ENCODE data around the gene ACTL7A.
A peak's percentile ranks its signal among the peaks of the same experiment; 100 is the strongest.
"Not testable (repeated sequence)": the region's sequence is repeated elsewhere in the genome, so short reads cannot be mapped to it uniquely, and the experiment has no call there.

ACTL7A gene

GRCh38 chr9:108885643-108886348, 23.7 kb downstream of the ACTL7A start (continued):
- TF ChIP-seq ZNF132 (tag by site-specific recombination; IDR thresholded peaks at IDR 0.05; ENCODE audit: borderline replicate concordance) (no peak), SCRT2 (tag by site-specific recombination; IDR thresholded peaks at IDR 0.05) (peak; percentile 61; the same call in 1 of the 2 replicates), ZIC2 (tag by site-specific recombination; IDR thresholded peaks at IDR 0.05) (no peak), ZNF558 (tag by site-specific recombination; IDR thresholded peaks at IDR 0.05) (0 out of 2 replicates have a peak, but pooled peaks have one; percentile 16), ZNF169 (tag by site-specific recombination; IDR thresholded peaks at IDR 0.05) (no peak), ZNF768 (tag by site-specific recombination; IDR thresholded peaks at IDR 0.05) (no peak), ELK4 (IDR thresholded peaks at IDR 0.05; ENCODE audit: borderline replicate concordance, low read depth, low read length) (no peak), BCL11A (tag by site-specific recombination; IDR thresholded peaks at IDR 0.05; ENCODE audit: low read depth) (no peak), ZFP69B (tag by site-specific recombination; IDR thresholded peaks at IDR 0.05) (no peak), ZFP41 (tag by site-specific recombination; IDR thresholded peaks at IDR 0.05; ENCODE audit: borderline replicate concordance) (no peak)
- TF ChIP-seq, protein P1, sequence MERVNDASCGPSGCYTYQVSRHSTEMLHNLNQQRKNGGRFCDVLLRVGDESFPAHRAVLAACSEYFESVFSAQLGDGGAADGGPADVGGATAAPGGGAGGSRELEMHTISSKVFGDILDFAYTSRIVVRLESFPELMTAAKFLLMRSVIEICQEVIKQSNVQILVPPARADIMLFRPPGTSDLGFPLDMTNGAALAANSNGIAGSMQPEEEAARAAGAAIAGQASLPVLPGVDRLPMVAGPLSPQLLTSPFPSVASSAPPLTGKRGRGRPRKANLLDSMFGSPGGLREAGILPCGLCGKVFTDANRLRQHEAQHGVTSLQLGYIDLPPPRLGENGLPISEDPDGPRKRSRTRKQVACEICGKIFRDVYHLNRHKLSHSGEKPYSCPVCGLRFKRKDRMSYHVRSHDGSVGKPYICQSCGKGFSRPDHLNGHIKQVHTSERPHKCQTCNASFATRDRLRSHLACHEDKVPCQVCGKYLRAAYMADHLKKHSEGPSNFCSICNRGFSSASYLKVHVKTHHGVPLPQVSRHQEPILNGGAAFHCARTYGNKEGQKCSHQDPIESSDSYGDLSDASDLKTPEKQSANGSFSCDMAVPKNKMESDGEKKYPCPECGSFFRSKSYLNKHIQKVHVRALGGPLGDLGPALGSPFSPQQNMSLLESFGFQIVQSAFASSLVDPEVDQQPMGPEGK (tag by site-specific recombination; IDR thresholded peaks at IDR 0.05) = no peak
- TF ChIP-seq, protein P2, sequence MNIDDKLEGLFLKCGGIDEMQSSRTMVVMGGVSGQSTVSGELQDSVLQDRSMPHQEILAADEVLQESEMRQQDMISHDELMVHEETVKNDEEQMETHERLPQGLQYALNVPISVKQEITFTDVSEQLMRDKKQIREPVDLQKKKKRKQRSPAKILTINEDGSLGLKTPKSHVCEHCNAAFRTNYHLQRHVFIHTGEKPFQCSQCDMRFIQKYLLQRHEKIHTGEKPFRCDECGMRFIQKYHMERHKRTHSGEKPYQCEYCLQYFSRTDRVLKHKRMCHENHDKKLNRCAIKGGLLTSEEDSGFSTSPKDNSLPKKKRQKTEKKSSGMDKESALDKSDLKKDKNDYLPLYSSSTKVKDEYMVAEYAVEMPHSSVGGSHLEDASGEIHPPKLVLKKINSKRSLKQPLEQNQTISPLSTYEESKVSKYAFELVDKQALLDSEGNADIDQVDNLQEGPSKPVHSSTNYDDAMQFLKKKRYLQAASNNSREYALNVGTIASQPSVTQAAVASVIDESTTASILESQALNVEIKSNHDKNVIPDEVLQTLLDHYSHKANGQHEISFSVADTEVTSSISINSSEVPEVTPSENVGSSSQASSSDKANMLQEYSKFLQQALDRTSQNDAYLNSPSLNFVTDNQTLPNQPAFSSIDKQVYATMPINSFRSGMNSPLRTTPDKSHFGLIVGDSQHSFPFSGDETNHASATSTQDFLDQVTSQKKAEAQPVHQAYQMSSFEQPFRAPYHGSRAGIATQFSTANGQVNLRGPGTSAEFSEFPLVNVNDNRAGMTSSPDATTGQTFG (tag by site-specific recombination; IDR thresholded peaks at IDR 0.05; ENCODE audit: borderline replicate concordance) = no peak
- TF ChIP-seq, protein P3, sequence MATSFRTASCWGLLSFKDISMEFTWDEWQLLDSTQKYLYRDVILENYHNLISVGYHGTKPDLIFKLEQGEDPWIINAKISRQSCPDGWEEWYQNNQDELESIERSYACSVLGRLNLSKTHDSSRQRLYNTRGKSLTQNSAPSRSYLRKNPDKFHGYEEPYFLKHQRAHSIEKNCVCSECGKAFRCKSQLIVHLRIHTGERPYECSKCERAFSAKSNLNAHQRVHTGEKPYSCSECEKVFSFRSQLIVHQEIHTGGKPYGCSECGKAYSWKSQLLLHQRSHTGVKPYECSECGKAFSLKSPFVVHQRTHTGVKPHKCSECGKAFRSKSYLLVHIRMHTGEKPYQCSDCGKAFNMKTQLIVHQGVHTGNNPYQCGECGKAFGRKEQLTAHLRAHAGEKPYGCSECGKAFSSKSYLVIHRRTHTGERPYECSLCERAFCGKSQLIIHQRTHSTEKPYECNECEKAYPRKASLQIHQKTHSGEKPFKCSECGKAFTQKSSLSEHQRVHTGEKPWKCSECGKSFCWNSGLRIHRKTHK (tag by site-specific recombination; IDR thresholded peaks at IDR 0.05) = no peak

- H3K9me3 ChIP-seq (ENCODE audit: control insufficient read depth, insufficient read depth, low read depth, low read length); H3K4me1 ChIP-seq (ENCODE audit: control insufficient read depth, insufficient read depth, low read length); POLR2A ChIA-PET; H3K27ac ChIP-seq (ENCODE audit: extremely low read depth, low read depth, low read length); H3K4me3 ChIP-seq (ENCODE audit: low read depth, low read length): not testable (repeated sequence)
- TF ChIP-seq SCRT1 (tag by site-specific recombination; IDR thresholded peaks at IDR 0.05; ENCODE audit: borderline replicate concordance) = peak; percentile 42; the same call in 1 of the 2 replicates
- TF ChIP-seq SCRT2 (tag by site-specific recombination; IDR thresholded peaks at IDR 0.05) = peak; percentile 56; the same call in 1 of the 2 replicates
- peaks cover 12 to 59% of the 10 kb centered on the region in 2 experiments for H3K36me3 ChIP-seq (ENCODE audit: control insufficient read depth in 2 of 2, insufficient read depth in 1 of 2, low read length in 2 of 2)
- CTCF ChIA-PET = interaction anchor here (0.6 to 1.0 kb wide), 2 partner anchors 13 to 1585 kb away, joined by 3 to 4 read pairs; no protein-coding TSS in a partner anchor
Observed at GRCh38 chr9:108886594-108887271, 24.7 kb downstream of the ACTL7A start.

All from HEK293 (cell line).